Trophoblast cell (in vitro differentiated cells and primary cell): ENCODE data around the gene TMCC1.
"Not testable (repeated sequence)": the region's sequence is repeated elsewhere in the genome, so short reads cannot be mapped to it uniquely, and the experiment has no call there.

Source experiments
- DNase-seq, 2 donors: peaks; one replicate each; pipeline ENCODE4 v3.0.0-alpha.2; 2016
- H2AFZ ChIP-seq: 2 replicates; pipeline ENCODE4 v1.6.1; 2013; ENCODE audit warnings: low read length, moderate library complexity, mild to moderate bottlenecking; ENCODE audit not compliant: insufficient read depth, poor library complexity
- H2AK5ac ChIP-seq: 2 replicates; pipeline ENCODE4 v1.6.1; 2013; ENCODE audit warnings: mild to moderate bottlenecking, low read length
- H2BK120ac ChIP-seq: 2 replicates; pipeline ENCODE4 v1.6.1; 2013; ENCODE audit warnings: low read length, mild to moderate bottlenecking, moderate library complexity; ENCODE audit not compliant: insufficient read depth, poor library complexity
- H2BK12ac ChIP-seq: 2 replicates; pipeline ENCODE4 v1.6.1; 2013; ENCODE audit warnings: mild to moderate bottlenecking, low read length, moderate library complexity
- H2BK5ac ChIP-seq: 2 replicates; pipeline ENCODE4 v1.6.1; 2013; ENCODE audit warnings: low read length, low read depth, moderate library complexity, mild to moderate bottlenecking; ENCODE audit not compliant: poor library complexity
- H3K14ac ChIP-seq: 2 replicates; pipeline ENCODE4 v1.6.1; 2013; ENCODE audit warnings: mild to moderate bottlenecking, low read length
- H3K18ac ChIP-seq: 2 replicates; pipeline ENCODE4 v1.6.1; 2013; ENCODE audit warnings: mild to moderate bottlenecking, low read length
- H3K23ac ChIP-seq: 2 replicates; pipeline ENCODE4 v1.6.1; 2013; ENCODE audit warnings: low read length
- H3K27ac ChIP-seq: 2 replicates; pipeline ENCODE4 v1.5.1; 2013; ENCODE audit warnings: low read depth, mild to moderate bottlenecking, inconsistent platforms, low read length, moderate library complexity
- H3K27me3 ChIP-seq: 2 replicates; pipeline ENCODE4 v1.6.1; 2013; ENCODE audit warnings: inconsistent platforms, mild to moderate bottlenecking, low read length, moderate library complexity; ENCODE audit not compliant: insufficient read depth
- H3K36me3 ChIP-seq, 2 experiments: 1 replicate in 1 of 2; 2 replicates in 1 of 2; pipeline ENCODE4 v1.6.1; 2013; ENCODE audit warnings: low read length in 2 of 2, mild to moderate bottlenecking in 2 of 2, moderate library complexity in 1 of 2; ENCODE audit not compliant: insufficient read depth in 2 of 2, control insufficient read depth in 1 of 2
- H3K4ac ChIP-seq: 2 replicates; pipeline ENCODE4 v1.6.1; 2013; ENCODE audit warnings: low read depth, mild to moderate bottlenecking, low read length, moderate library complexity
- H3K4me1 ChIP-seq, 2 experiments: 1 replicate in 1 of 2; 2 replicates in 1 of 2; pipeline ENCODE4 v1.6.1; 2013; ENCODE audit warnings: low read length in 2 of 2, mild to moderate bottlenecking in 2 of 2, moderate library complexity in 1 of 2; ENCODE audit not compliant: insufficient read depth in 2 of 2, control insufficient read depth in 1 of 2
- H3K4me2 ChIP-seq: 2 replicates; pipeline ENCODE4 v1.6.1; 2013; ENCODE audit warnings: inconsistent platforms, mild to moderate bottlenecking, low read length, moderate library complexity
- H3K4me3 ChIP-seq: 2 replicates; pipeline ENCODE4 v1.5.1; 2013; ENCODE audit warnings: mild to moderate bottlenecking, low read depth, low read length, inconsistent platforms
- H3K79me1 ChIP-seq: one replicate; pipeline ENCODE4 v1.6.1; 2013; ENCODE audit warnings: low read length
- H3K79me2 ChIP-seq: 2 replicates; pipeline ENCODE4 v1.6.1; 2013; ENCODE audit warnings: low read length, mild to moderate bottlenecking; ENCODE audit not compliant: control insufficient read depth, insufficient read depth, poor library complexity
- H3K9ac ChIP-seq: 2 replicates; pipeline ENCODE4 v1.6.1; 2013; ENCODE audit warnings: mild to moderate bottlenecking, low read length
- H3K9me3 ChIP-seq: 2 replicates; pipeline ENCODE4 v1.6.1; 2013; ENCODE audit warnings: low read depth, mild to moderate bottlenecking, control low read depth, inconsistent platforms, low read length; ENCODE audit not compliant: insufficient read depth
- H4K12ac ChIP-seq: 2 replicates; pipeline ENCODE4 v1.6.1; 2013; ENCODE audit warnings: low read depth, mild to moderate bottlenecking, low read length, moderate library complexity
- H4K8ac ChIP-seq: 2 replicates; pipeline ENCODE4 v1.6.1; 2013; ENCODE audit warnings: low read depth, mild to moderate bottlenecking, low read length, moderate library complexity
- H4K91ac ChIP-seq: one replicate; pipeline ENCODE4 v1.6.1; 2013; ENCODE audit warnings: low read depth, mild to moderate bottlenecking, low read length, moderate library complexity
- WGBS: extraction: QIAGEN DNeasy Blood & Tissue Kit; methylation state at CpG from one replicate; pipeline ENCODE4 v1.1.7; 2013; ENCODE audit warnings: missing lambda C conversion rate; ENCODE audit not compliant: insufficient read length, insufficient coverage; ENCODE audit errors: extremely low coverage; 5-methylcytosine and 5-hydroxymethylcytosine counted together

The TMCC1 gene

GRCh38 chr3:129645286-129645685 is 248.2 kb downstream of the TMCC1 start:
- no peak overlapping the region for H3K18ac ChIP-seq
- no peaks in the 10 kb centered on the region for H3K79me2 ChIP-seq
- H3K9me3 ChIP-seq = no peaks in the 10 kb centered on the region
- H3K27me3 ChIP-seq = no peaks in the 10 kb centered on the region
- no peak overlapping the region for H2BK5ac ChIP-seq
- peaks cover 4 to 6% of the 10 kb centered on the region in 2 experiments for H3K4me1 ChIP-seq
- DNase-seq = no peak
- no peak overlapping the region for H2AFZ ChIP-seq
- H3K23ac ChIP-seq = no peak overlapping the region
- H3K4me2 ChIP-seq = no peak overlapping the region
- H2AK5ac ChIP-seq = no peak overlapping the region
- peak overlapping the region; percentile 34 for H3K14ac ChIP-seq
- no peak overlapping the region for H4K8ac ChIP-seq
- H2BK12ac ChIP-seq = no peak overlapping the region
- no peaks in the 10 kb centered on the region for H3K36me3 ChIP-seq
- WGBS = no CpG with 5 or more reads among the region's 5 CpGs
- H3K79me1 ChIP-seq = peaks cover 3% of the 10 kb centered on the region
- H3K4ac ChIP-seq = no peak overlapping the region
- H3K27ac ChIP-seq = peak overlapping the region; percentile 48
- peak overlapping the region; percentile 11 for H2BK120ac ChIP-seq
- H4K12ac ChIP-seq = no peak overlapping the region
- H4K91ac ChIP-seq = no peak overlapping the region
- no peak overlapping the region for H3K9ac ChIP-seq
- H3K4me3 ChIP-seq = no peak overlapping the region

GRCh38 chr3:129644836-129645235 is 248.7 kb downstream of the TMCC1 start:
- Histone ChIP-seq H2BK5ac (no peak overlapping the region), H3K79me2 (no peaks in the 10 kb centered on the region), H3K14ac (no peak overlapping the region), H4K8ac (no peak overlapping the region), H2AFZ (no peak overlapping the region), H3K9me3 (no peaks in the 10 kb centered on the region), H3K36me3 (no peaks in the 10 kb centered on the region), H3K79me1 (peaks cover 3% of the 10 kb centered on the region), H4K12ac (no peak overlapping the region), H3K27ac (peak overlapping the region; percentile 48), H3K9ac (no peak overlapping the region), H3K4me2 (no peak overlapping the region), H3K27me3 (no peaks in the 10 kb centered on the region), H2BK120ac (no peak overlapping the region), H4K91ac (no peak overlapping the region), H2BK12ac (no peak overlapping the region), H3K23ac (no peak overlapping the region), H3K18ac (no peak overlapping the region), H2AK5ac (no peak overlapping the region), H3K4ac (no peak overlapping the region), H3K4me1 (peaks cover 4 to 6% of the 10 kb centered on the region in 2 experiments), H3K4me3 (no peak overlapping the region)
- WGBS = no CpG with 5 or more reads among the region's 3 CpGs
- peak; percentile 72 to 95 for DNase-seq

GRCh38 chr3:129641567-129642260 is 251.8 kb downstream of the TMCC1 start:
- DNase-seq, H3K14ac ChIP-seq, H3K27ac ChIP-seq, H3K23ac ChIP-seq, H3K4me3 ChIP-seq, H3K4me1 ChIP-seq, H3K79me2 ChIP-seq, H2AFZ ChIP-seq, H3K18ac ChIP-seq, H3K9ac ChIP-seq, H3K27me3 ChIP-seq, H3K79me1 ChIP-seq, H2BK12ac ChIP-seq, H3K4me2 ChIP-seq, H4K91ac ChIP-seq, H3K9me3 ChIP-seq, H4K12ac ChIP-seq, H3K36me3 ChIP-seq, H2BK120ac ChIP-seq, H4K8ac ChIP-seq, H3K4ac ChIP-seq, H2BK5ac ChIP-seq, H2AK5ac ChIP-seq: not testable (repeated sequence)
- WGBS = no CpG with 5 or more reads among the region's 10 CpGs

- no CpG with 5 or more reads among the region's 7 CpGs for WGBS
- not testable (repeated sequence) for H3K79me2 ChIP-seq, H3K4me2 ChIP-seq, H3K18ac ChIP-seq, H2BK5ac ChIP-seq, H3K4me3 ChIP-seq, H3K9ac ChIP-seq, H3K9me3 ChIP-seq, H3K4me1 ChIP-seq, H3K23ac ChIP-seq, H2AFZ ChIP-seq, H4K12ac ChIP-seq, H4K91ac ChIP-seq, H2AK5ac ChIP-seq, H3K36me3 ChIP-seq, H3K14ac ChIP-seq, H2BK120ac ChIP-seq, H2BK12ac ChIP-seq, H3K27me3 ChIP-seq, H3K79me1 ChIP-seq, H4K8ac ChIP-seq, H3K4ac ChIP-seq
- H3K27ac ChIP-seq = peak overlapping the region; percentile 26
- peak; percentile 89 to 92 for DNase-seq
These were observed 252.5 kb downstream of the TMCC1 start for GRCh38 chr3:129640985-129641384.
